ENCODE measurements around the gene FAM227B.

DNA sequence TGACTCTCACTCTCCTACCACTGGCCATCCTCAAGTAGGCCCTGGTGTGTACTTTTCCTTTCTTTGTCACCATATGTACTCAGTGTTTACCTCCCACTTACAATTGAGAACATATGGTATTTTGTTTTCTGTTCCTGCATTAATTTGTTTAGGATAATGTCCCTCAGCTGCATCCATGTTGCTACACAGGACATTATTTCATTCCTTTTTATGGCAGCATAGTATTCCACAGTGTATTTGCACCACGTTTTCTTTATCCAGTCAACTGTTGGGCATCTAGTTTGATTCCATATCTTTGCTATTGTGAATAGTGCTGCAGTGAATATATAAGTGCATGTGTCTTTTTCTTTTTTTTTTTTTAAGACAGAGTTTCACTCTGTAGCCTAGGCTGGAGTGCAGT lies 324.4 kb downstream of the FAM227B start:
- TF ChIP-seq, protein P1, sequence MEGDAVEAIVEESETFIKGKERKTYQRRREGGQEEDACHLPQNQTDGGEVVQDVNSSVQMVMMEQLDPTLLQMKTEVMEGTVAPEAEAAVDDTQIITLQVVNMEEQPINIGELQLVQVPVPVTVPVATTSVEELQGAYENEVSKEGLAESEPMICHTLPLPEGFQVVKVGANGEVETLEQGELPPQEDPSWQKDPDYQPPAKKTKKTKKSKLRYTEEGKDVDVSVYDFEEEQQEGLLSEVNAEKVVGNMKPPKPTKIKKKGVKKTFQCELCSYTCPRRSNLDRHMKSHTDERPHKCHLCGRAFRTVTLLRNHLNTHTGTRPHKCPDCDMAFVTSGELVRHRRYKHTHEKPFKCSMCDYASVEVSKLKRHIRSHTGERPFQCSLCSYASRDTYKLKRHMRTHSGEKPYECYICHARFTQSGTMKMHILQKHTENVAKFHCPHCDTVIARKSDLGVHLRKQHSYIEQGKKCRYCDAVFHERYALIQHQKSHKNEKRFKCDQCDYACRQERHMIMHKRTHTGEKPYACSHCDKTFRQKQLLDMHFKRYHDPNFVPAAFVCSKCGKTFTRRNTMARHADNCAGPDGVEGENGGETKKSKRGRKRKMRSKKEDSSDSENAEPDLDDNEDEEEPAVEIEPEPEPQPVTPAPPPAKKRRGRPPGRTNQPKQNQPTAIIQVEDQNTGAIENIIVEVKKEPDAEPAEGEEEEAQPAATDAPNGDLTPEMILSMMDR (optimal IDR thresholded peaks at IDR 0.05 in 1 of 3, IDR thresholded peaks at IDR 0.05 in 1 of 3, conservative IDR thresholded peaks at IDR 0.05 in 1 of 3; ENCODE audit: extremely low read depth in 1 of 3, insufficient read depth in 2 of 3, low read length in 3 of 3) = no peak
- no peak for TF ChIP-seq EZH2 (IDR thresholded peaks at IDR 0.05; ENCODE audit: low read length)
